WERI-Rb-1 (cell line): ENCODE results near the gene CTF1.

Experiments
- DNase-seq: peaks from one replicate; pipeline ENCODE4 v3.0.0-alpha.2; 2020
- H3K27ac ChIP-seq: fragments of 250-450 bp; sonication (Bioruptor Pico); 2 replicates; pipeline ENCODE4 v1.5.1; 2020; ENCODE audit warnings: mild to moderate bottlenecking, moderate library complexity
- H3K27me3 ChIP-seq: fragments of 250-450 bp; sonication (Bioruptor Pico); 2 replicates; pipeline ENCODE4 v1.5.1; 2021; ENCODE audit warnings: mild to moderate bottlenecking, low read depth, moderate library complexity; ENCODE audit not compliant: insufficient read depth, severe bottlenecking
- H3K36me3 ChIP-seq: fragments of 250-450 bp; sonication (Bioruptor Pico); 2 replicates; pipeline ENCODE4 v1.5.1; 2020; ENCODE audit warnings: mild to moderate bottlenecking, moderate library complexity
- H3K4me3 ChIP-seq: 2 replicates; pipeline ENCODE4 v1.5.1; 2011; ENCODE audit warnings: low read depth, mild to moderate bottlenecking, control low read depth, low read length
- H3K9me3 ChIP-seq: fragments of 250-450 bp; sonication (Bioruptor Pico); 2 replicates; pipeline ENCODE4 v1.5.1; 2021; ENCODE audit warnings: mild to moderate bottlenecking, moderate library complexity; ENCODE audit not compliant: severe bottlenecking
- TF ChIP-seq, protein P1 (sequence below): IDR thresholded peaks from 2 replicates; pipeline ENCODE4 v1.5.1; 2011; ENCODE audit warnings: low read depth, mild to moderate bottlenecking, control low read depth, inconsistent platforms, low read length

Gene CTF1

DNA sequence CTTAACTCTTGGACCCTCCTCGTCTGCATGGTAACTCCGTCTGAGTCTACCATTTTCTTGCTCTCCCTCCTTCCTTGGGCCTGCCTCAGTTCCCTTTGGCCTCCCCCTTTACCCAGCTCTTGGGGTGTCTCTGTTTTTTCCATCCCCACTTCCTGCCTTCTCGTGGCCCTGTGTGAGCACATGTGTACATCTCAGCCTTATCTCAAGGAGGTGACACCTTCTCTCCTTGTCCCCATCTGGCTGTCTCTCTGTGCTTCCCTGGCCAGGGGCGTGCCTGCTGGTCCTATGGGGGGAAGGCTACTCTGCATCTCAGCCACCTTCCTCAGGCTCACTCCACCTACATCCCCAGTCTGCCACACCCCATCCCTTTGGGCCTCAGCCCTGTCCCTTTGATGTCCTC, 6.6 kb downstream of the CTF1 start:
- no peaks in the 10 kb centered on the region for H3K27me3 ChIP-seq
- no peak for DNase-seq
- no peak overlapping the region; the same call in 1 of the 2 replicates for H3K27ac ChIP-seq
- H3K36me3 ChIP-seq, result no peaks in the 10 kb centered on the region
- TF ChIP-seq, protein P1, sequence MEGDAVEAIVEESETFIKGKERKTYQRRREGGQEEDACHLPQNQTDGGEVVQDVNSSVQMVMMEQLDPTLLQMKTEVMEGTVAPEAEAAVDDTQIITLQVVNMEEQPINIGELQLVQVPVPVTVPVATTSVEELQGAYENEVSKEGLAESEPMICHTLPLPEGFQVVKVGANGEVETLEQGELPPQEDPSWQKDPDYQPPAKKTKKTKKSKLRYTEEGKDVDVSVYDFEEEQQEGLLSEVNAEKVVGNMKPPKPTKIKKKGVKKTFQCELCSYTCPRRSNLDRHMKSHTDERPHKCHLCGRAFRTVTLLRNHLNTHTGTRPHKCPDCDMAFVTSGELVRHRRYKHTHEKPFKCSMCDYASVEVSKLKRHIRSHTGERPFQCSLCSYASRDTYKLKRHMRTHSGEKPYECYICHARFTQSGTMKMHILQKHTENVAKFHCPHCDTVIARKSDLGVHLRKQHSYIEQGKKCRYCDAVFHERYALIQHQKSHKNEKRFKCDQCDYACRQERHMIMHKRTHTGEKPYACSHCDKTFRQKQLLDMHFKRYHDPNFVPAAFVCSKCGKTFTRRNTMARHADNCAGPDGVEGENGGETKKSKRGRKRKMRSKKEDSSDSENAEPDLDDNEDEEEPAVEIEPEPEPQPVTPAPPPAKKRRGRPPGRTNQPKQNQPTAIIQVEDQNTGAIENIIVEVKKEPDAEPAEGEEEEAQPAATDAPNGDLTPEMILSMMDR, result no peak
- H3K9me3 ChIP-seq, result no peaks in the 10 kb centered on the region
- no peak overlapping the region for H3K4me3 ChIP-seq

DNA sequence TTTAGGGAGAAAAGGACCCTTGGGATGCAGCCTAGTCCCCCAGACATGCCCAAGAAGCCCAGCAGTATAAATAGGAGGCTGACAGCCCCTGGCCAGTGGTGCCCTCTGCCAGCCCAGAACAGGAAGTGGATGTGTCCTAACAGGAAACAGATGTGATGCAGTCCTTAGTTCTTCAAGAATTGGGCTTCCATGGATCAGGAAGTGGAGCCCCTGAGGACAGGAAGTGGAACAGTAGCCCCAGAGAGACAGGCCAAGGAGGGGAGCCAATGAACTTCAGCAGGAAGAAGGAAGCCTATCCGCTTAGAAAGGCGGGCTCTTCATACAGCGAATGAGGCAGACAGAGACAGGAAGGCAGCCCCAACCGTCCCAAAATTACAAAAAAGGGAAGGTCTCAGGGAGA, 7.2 kb downstream of the CTF1 start:
- Histone ChIP-seq H3K27ac (no peak overlapping the region), H3K4me3 (no peak overlapping the region), H3K9me3 (no peaks in the 10 kb centered on the region), H3K36me3 (no peaks in the 10 kb centered on the region), H3K27me3 (no peaks in the 10 kb centered on the region)
- DNase-seq, result no peak
- TF ChIP-seq, protein P1, result no peak

DNA sequence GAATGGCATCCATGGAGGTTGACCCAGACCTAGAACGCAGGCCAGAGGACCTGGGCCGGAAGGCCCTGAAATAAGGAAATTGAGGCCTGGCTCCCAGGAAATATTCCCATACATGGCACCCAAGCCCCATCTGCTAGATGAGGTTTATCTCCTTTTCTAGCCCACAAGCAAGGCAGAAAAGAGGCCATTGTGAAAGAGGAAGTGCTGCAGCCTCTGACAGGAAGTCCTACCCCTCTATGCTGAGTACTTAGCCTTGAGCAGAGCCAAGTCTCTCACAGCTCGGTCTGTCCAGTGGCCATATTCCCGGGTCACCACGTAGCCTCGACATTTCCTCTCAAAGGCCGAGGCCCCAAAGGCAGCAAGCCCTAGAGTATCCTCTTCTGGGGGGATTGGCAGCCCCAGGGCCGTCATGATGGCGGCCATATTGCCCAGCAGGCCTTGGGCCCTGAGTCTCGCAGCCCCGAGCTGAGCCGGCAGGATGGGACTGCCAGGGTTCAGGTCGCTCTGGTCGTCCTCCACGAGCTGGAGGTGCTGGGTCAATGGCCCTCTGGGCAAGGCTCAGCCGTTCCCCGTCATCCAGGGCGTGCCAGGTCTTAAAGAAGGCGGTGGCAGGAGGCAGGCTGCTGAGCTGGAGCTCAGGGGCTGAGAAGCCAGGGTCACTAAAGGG, 7.8 kb downstream of the CTF1 start:
- Histone ChIP-seq H3K36me3 (no peaks in the 10 kb centered on the region), H3K4me3 (no peak overlapping the region)

DNA sequence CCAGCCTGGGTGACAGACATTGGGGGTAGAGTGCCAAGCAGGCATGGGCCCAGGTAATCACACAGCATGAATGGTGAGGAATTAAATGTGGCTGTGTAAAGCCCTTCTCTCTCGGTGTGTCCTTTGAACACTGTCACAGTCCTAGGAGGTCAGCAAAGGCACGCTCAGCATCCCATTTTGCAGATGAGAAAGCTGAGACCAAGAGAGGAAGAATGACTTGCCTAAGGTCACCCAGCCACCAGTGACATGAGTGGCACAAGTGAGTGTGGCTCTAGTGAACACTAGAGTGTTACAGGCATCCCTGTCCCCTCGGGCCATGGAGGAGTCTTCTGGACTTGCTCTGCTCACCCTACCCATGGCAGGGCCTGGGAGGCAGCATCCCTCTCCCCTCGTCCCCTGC, 10.7 kb downstream of the CTF1 start:
- no peak overlapping the region for H3K4me3 ChIP-seq
- no peaks in the 10 kb centered on the region for H3K9me3 ChIP-seq
- no peaks in the 10 kb centered on the region for H3K27me3 ChIP-seq
- TF ChIP-seq, protein P1, result no peak
- H3K27ac ChIP-seq, result no peak overlapping the region
- DNase-seq, result no peak
- no peaks in the 10 kb centered on the region for H3K36me3 ChIP-seq

More for the DNA sequence above, 7.8 kb downstream of the CTF1 start:
- Histone ChIP-seq H3K9me3 (no peaks in the 10 kb centered on the region), H3K27me3 (no peaks in the 10 kb centered on the region), H3K27ac (no peak overlapping the region)
- DNase-seq, result no peak
- TF ChIP-seq, protein P1, result no peak

DNA sequence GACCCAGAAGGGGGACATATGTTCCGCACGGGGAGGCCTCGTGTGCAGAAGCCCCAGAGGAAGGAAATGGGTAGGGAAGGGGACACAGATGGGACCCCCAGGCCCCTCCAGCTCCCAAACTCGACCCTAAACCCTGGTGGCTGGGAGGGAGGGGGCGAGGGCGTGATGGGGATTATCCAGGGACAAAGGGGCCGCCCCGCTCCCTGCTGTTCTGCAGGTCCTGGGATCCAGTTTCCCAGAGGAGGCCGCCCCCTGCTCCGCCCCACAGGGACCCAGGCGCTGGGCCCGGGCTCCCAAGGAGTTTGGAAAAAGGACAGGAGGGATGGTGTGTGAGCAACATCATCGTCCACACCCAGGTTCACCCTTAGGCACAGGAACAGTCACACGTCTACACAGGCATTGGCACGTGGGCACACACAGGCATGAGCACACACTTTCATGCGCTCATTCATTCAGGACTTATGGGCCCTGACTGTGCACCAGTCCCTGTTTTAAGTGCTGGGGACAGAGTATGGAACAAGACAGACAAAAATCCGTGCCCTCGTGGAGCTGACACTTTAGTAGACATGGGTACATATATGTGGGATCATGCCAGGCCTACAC, 14.1 kb downstream of the CTF1 start:
- no peak for DNase-seq
- Histone ChIP-seq H3K36me3 (no peaks in the 10 kb centered on the region), H3K27me3 (no peaks in the 10 kb centered on the region), H3K27ac (no peak overlapping the region), H3K4me3 (no peak overlapping the region), H3K9me3 (no peaks in the 10 kb centered on the region)
- TF ChIP-seq, protein P1, result no peak
